Measurements from ENCODE around the gene QRFPR.

Gene QRFPR

GRCh38 chr4:121397434-121397833 is 16.6 kb upstream of the QRFPR start:
- no peak for TF ChIP-seq CTCF (conservative IDR thresholded peaks at IDR 0.05; ENCODE audit: low read depth, low read length)
- no peak for DNase-seq (ENCODE audit: low read depth)

GRCh38 chr4:121392426-121393086 is 11.7 kb upstream of the QRFPR start:
- no peak for DNase-seq (ENCODE audit: low read depth)
- no peak for TF ChIP-seq CTCF (conservative IDR thresholded peaks at IDR 0.05; ENCODE audit: low read depth, low read length)
- no peak overlapping the region for H3K4me3 ChIP-seq (ENCODE audit: low read depth, low read length)

More at GRCh38 chr4:121397434-121397833, 16.6 kb upstream of the QRFPR start:
- H3K4me3 ChIP-seq (ENCODE audit: low read depth, low read length): no peak overlapping the region

GRCh38 chr4:121390335-121390734 is 9.5 kb upstream of the QRFPR start:
- TF ChIP-seq CTCF (conservative IDR thresholded peaks at IDR 0.05; ENCODE audit: low read depth, low read length): no peak
- no peak overlapping the region for H3K4me3 ChIP-seq (ENCODE audit: low read depth, low read length)
- no peak for DNase-seq (ENCODE audit: low read depth)

GRCh38 chr4:121379276-121379675 is 1.5 kb downstream of the QRFPR start:
- no peak for DNase-seq (ENCODE audit: low read depth)
- TF ChIP-seq CTCF (conservative IDR thresholded peaks at IDR 0.05; ENCODE audit: low read depth, low read length): no peak
- no peak overlapping the region for H3K4me3 ChIP-seq (ENCODE audit: low read depth, low read length)

GRCh38 chr4:121377076-121377475 is 3.7 kb downstream of the QRFPR start:
- no peak overlapping the region for H3K4me3 ChIP-seq (ENCODE audit: low read depth, low read length)
- DNase-seq (ENCODE audit: low read depth): no peak
- TF ChIP-seq CTCF (conservative IDR thresholded peaks at IDR 0.05; ENCODE audit: low read depth, low read length): no peak

- H3K4me3 ChIP-seq (ENCODE audit: low read depth, low read length): no peak overlapping the region
- no peak for DNase-seq (ENCODE audit: low read depth)
- no peak for TF ChIP-seq CTCF (conservative IDR thresholded peaks at IDR 0.05; ENCODE audit: low read depth, low read length)
Measured at GRCh38 chr4:121376556-121376955, 4.3 kb downstream of the QRFPR start.

- no peak for DNase-seq (ENCODE audit: low read depth)
- H3K4me3 ChIP-seq (ENCODE audit: low read depth, low read length): no peak overlapping the region
- no peak for TF ChIP-seq CTCF (conservative IDR thresholded peaks at IDR 0.05; ENCODE audit: low read depth, low read length)
Measured at GRCh38 chr4:121376097-121376496, 4.7 kb downstream of the QRFPR start.

All from choroid plexus epithelial cell (primary cell).